Caco-2 (cell line): ENCODE measurements around the gene ENPP7. TPM values are rescaled to one million over a fixed set of nuclear protein-coding genes. Genes with fewer than 3 reads are reported as not detected.

Experiments used
- BruUV-seq: library from RNA; stranded (reverse); fragments of 400-500 nt; replicated peaks from 2 replicates; lab custom pipeline; 2021; lab: Mats Ljungman, UMichigan
- CTCF ChIA-PET: fragments of 300-600 bp; sonication (Branson Sonifier 250); formaldehyde crosslinking; loops from one replicate; lab custom pipeline; 2022; ENCODE audit warnings: antibody characterized with exemption; lab: Charles Lee
- POLR2A ChIA-PET: fragments of 300-600 bp; sonication (Branson Sonifier 250); formaldehyde crosslinking; loops from one replicate; lab custom pipeline; 2022; ENCODE audit warnings: antibody characterized with exemption; lab: Charles Lee
- DNase-seq, 2 experiments: peaks; one replicate each; pipeline versions ENCODE4 v3.0.0 to v3.0.0-alpha.2; 2020 to 2022
- H3K27me3 ChIP-seq: replicated peaks from 2 replicates; pipeline ENCODE4 v1.6.0; 2011; ENCODE audit warnings: low read length; ENCODE audit not compliant: control insufficient read depth, insufficient read depth
- H3K36me3 ChIP-seq: 2 replicates; pipeline ENCODE4 v1.5.1; 2011; ENCODE audit warnings: low read length; ENCODE audit not compliant: control insufficient read depth, insufficient read depth
- H3K4me1 ChIP-seq: fragments of 250-450 bp; sonication (Bioruptor Pico); 2 replicates; pipeline ENCODE4 v1.5.1; 2020; ENCODE audit warnings: mild to moderate bottlenecking
- H3K4me3 ChIP-seq: 2 replicates; pipeline ENCODE4 v1.5.1; 2011; ENCODE audit warnings: low read depth, mild to moderate bottlenecking, control low read depth, low read length
- H3K9me3 ChIP-seq: fragments of 250-450 bp; sonication (Bioruptor Pico); 2 replicates; pipeline ENCODE4 v1.5.1; 2020; ENCODE audit warnings: mild to moderate bottlenecking, moderate library complexity
- H3K27ac Mint-ChIP-seq: one replicate; pipeline ENCODE4 v1.8.0; 2022; ENCODE audit warnings: mixed read lengths; ENCODE audit not compliant: unreplicated experiment
- H3K27me3 Mint-ChIP-seq: one replicate; pipeline ENCODE4 v1.8.0; 2022; ENCODE audit warnings: mixed read lengths; ENCODE audit not compliant: insufficient read depth, unreplicated experiment
- H3K36me3 Mint-ChIP-seq: one replicate; pipeline ENCODE4 v1.8.0; 2022; ENCODE audit warnings: mild to moderate bottlenecking, mixed read lengths; ENCODE audit not compliant: insufficient read depth, unreplicated experiment
- H3K4me1 Mint-ChIP-seq: one replicate; pipeline ENCODE4 v1.8.0; 2022; ENCODE audit warnings: low read depth, mixed read lengths; ENCODE audit not compliant: unreplicated experiment
- H3K4me3 Mint-ChIP-seq: one replicate; pipeline ENCODE4 v1.8.0; 2022; ENCODE audit warnings: mild to moderate bottlenecking, moderate library complexity, mixed read lengths; ENCODE audit not compliant: unreplicated experiment
- H3K9me3 Mint-ChIP-seq: one replicate; pipeline ENCODE4 v1.8.0; 2022; ENCODE audit warnings: mixed read lengths; ENCODE audit not compliant: unreplicated experiment
- intact Hi-C: fragments of 100-400 bp; cut with micrococcal nuclease; formaldehyde crosslinking; loops from one replicate; pipeline ENCODE4 v1.10.0; 2022; ENCODE audit not compliant: unreplicated experiment
- total RNA-seq: library from RNA; stranded (reverse); gene quantifications from 2 replicates; pipeline ENCODE4 v1.2.3, GENCODE V29; 2022
- TF ChIP-seq, protein P1 (sequence below), 2 experiments: fragments of 200-600 bp in 1 of 2; IDR thresholded peaks; 1 replicate in 1 of 2; 2 replicates in 1 of 2; pipeline versions ENCODE4 v1.5.1 to v1.8.0; 2011 to 2022; ENCODE audit warnings: antibody characterized with exemption in 1 of 2, control low read depth in 1 of 2, inconsistent platforms in 1 of 2, low read depth in 1 of 2, low read length in 1 of 2, mild to moderate bottlenecking in 1 of 2, moderate library complexity in 1 of 2; ENCODE audit not compliant: insufficient read depth in 1 of 2, severe bottlenecking in 1 of 2, unreplicated experiment in 1 of 2

The ENPP7 gene
- total RNA-seq, 1 experiment from 2014 or later: 0.34 TPM

DNA sequence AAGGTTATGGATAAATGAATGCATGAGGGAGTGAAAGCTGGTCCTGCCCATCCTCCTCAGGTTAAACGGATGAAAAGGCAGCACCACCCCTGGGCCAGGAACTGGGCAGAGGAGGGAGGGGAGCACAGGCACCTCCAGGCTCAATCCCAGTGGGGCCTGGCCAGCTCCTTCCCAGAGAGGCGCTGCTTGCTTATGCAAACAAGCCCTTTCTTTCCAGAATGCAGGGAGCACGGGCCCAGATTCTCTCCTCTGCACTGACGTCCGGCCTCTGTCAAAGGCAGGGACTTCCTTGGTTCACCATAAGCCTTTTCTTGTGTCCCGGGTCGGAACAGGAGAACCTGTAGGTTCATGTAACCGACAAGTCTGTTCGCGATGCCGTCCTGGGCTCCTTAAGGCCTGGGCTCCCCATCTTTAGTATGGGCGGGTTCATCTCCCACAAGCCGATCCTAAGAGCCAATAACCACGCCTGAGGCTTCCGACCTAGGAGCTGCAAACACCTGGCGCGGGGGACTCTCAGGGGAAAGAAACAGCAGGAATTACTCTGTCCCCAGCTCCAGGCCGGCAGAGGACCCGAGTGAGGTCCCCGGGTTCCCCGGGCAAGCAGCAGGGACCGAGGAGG lies 16.3 kb downstream of the ENPP7 start:
- TF ChIP-seq, protein P1, sequence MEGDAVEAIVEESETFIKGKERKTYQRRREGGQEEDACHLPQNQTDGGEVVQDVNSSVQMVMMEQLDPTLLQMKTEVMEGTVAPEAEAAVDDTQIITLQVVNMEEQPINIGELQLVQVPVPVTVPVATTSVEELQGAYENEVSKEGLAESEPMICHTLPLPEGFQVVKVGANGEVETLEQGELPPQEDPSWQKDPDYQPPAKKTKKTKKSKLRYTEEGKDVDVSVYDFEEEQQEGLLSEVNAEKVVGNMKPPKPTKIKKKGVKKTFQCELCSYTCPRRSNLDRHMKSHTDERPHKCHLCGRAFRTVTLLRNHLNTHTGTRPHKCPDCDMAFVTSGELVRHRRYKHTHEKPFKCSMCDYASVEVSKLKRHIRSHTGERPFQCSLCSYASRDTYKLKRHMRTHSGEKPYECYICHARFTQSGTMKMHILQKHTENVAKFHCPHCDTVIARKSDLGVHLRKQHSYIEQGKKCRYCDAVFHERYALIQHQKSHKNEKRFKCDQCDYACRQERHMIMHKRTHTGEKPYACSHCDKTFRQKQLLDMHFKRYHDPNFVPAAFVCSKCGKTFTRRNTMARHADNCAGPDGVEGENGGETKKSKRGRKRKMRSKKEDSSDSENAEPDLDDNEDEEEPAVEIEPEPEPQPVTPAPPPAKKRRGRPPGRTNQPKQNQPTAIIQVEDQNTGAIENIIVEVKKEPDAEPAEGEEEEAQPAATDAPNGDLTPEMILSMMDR (IDR thresholded peaks at IDR 0.05; ENCODE audit: insufficient read depth in 1 of 2, low read depth in 1 of 2, low read length in 1 of 2, severe bottlenecking in 1 of 2, unreplicated experiment in 1 of 2): no peak
- H3K27me3 Mint-ChIP-seq: no peaks in the 10 kb centered on the region
- no peak overlapping the region for H3K4me3 Mint-ChIP-seq
- Histone ChIP-seq H3K4me3 (no peak overlapping the region), H3K27me3 (no peaks in the 10 kb centered on the region), H3K9me3 (no peaks in the 10 kb centered on the region), H3K4me1 (peaks cover 39% of the 10 kb centered on the region), H3K36me3 (no peaks in the 10 kb centered on the region)
- no TSS peak for BruUV-seq
- H3K36me3 Mint-ChIP-seq: peaks cover 8% of the 10 kb centered on the region
- H3K9me3 Mint-ChIP-seq: no peaks in the 10 kb centered on the region
- POLR2A ChIA-PET: interaction anchor here (2.2 kb wide), 1 partner anchor 50 kb away, joined by 12 read pairs; the partner anchor contains the start of gene CBX8
- CTCF ChIA-PET: interaction anchor here (0.6 to 2.1 kb wide), 4 partner anchors 50 to 98 kb away, joined by 3 to 24 read pairs (median 14); partner anchors contain the start of gene CBX8
- intact Hi-C loops: loop anchor here (1.0 kb wide), 1 partner anchor 53 kb away; no protein-coding TSS in a partner anchor
- H3K27ac Mint-ChIP-seq: no peak overlapping the region
- DNase-seq: no peak
- H3K4me1 Mint-ChIP-seq: peaks cover 10% of the 10 kb centered on the region

DNA sequence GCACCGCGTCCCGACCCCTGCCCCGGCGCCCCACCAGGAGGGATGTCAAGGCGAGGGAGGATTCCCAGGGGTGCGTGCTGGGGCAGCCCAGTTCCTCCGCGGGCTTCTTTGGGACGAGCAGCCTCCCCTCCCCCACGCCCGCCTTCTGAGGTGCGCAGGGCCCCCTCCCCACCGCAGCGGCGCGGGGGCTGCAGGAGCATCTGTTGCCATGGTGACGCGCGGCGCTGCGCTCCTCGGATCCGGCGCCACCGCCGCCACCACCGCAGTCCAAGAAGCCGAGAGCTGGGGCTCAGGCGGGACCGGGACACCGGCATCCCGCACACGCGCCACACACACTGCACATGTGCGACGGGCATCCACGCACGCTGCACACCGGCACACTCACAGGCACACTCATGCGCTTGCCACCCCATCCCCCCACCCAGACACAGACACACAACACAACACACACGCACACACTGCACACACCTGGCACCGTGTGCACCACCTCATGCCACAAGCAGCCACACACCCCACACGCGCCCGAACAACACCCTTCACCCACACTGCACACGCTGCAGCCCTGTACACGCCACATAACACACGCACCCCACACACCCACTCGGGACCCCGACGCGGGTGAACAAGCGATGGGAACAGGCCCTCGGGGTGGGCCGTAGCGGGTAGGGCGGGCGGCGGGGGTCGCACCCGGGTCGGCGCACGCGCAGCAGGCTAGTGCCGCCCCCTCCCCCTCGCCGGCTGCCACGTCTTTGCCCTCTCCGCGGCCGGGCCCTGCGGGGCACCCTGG lies 17.0 kb downstream of the ENPP7 start:
- H3K9me3 ChIP-seq: no peaks in the 10 kb centered on the region
- intact Hi-C loops: no loop called here
- peaks cover 10% of the 10 kb centered on the region for H3K4me1 Mint-ChIP-seq
- no peak overlapping the region for H3K4me3 ChIP-seq
- H3K4me3 Mint-ChIP-seq: no peak overlapping the region
- H3K36me3 ChIP-seq: no peaks in the 10 kb centered on the region
- peaks cover 33% of the 10 kb centered on the region for H3K4me1 ChIP-seq
- TF ChIP-seq, protein P1 (IDR thresholded peaks at IDR 0.05; ENCODE audit: insufficient read depth in 1 of 2, low read depth in 1 of 2, low read length in 1 of 2, severe bottlenecking in 1 of 2, unreplicated experiment in 1 of 2): no peak
- ChIA-PET CTCF (no interaction called here), POLR2A (no interaction called here)
- no peaks in the 10 kb centered on the region for H3K27me3 ChIP-seq
- H3K27me3 Mint-ChIP-seq: no peaks in the 10 kb centered on the region
- no TSS peak for BruUV-seq
- H3K36me3 Mint-ChIP-seq: peaks cover 8% of the 10 kb centered on the region
- H3K9me3 Mint-ChIP-seq: no peaks in the 10 kb centered on the region
- DNase-seq: no peak
- H3K27ac Mint-ChIP-seq: no peak overlapping the region

DNA sequence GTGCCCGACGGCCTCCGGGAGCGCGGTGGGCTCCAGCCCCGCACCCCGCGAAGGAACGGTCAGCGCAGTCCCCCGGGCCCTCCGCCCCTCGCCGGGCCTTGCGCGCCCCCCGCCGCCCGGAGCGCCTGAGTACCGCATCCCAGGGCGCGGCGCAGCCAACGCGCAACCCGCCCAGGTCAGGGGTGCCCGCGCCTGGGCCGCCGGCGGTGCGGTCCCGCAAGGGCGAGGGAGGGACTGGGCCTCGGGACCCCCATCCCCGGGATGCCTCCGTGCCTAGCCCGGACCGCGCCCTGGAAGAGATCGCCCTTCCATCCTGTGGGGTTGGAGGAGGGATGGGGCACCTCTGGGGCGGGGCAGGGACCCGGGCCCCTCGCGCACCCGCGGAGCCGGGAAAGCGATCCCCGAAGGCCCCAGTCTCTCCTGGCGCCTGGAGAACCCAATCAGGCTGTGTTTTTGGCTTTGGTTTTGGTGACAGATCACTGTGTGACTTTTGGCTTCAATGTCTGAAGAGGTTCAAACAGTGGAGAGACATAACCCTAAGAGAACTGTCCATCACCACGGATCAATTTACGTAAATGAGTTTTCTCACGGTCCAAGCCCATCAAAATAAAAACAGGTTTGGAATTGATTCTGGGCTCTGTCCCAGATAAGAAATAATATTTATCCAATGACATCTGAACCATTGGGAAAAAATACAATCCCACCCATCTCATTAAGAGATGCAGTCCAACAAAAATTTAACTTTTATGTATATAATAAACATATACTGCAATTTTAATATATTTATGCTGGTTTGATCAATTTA lies 17.8 kb downstream of the ENPP7 start:
- intact Hi-C loops: no loop called here
- TF ChIP-seq, protein P1 (IDR thresholded peaks at IDR 0.05; ENCODE audit: insufficient read depth in 1 of 2, low read depth in 1 of 2, low read length in 1 of 2, severe bottlenecking in 1 of 2, unreplicated experiment in 1 of 2): no peak
- no peaks in the 10 kb centered on the region for H3K9me3 ChIP-seq
- no peak overlapping the region for H3K4me3 ChIP-seq
- BruUV-seq: no TSS peak
- CTCF ChIA-PET: no interaction called here
- H3K36me3 Mint-ChIP-seq: peaks cover under 1% of the 10 kb centered on the region
- no peaks in the 10 kb centered on the region for H3K36me3 ChIP-seq
- no peak overlapping the region for H3K27ac Mint-ChIP-seq
- no peak overlapping the region for H3K4me3 Mint-ChIP-seq
- H3K27me3 Mint-ChIP-seq: no peaks in the 10 kb centered on the region
- H3K4me1 ChIP-seq: peaks cover 25% of the 10 kb centered on the region
- H3K4me1 Mint-ChIP-seq: peaks cover 2% of the 10 kb centered on the region
- POLR2A ChIA-PET: no interaction called here
- H3K27me3 ChIP-seq: no peaks in the 10 kb centered on the region
- H3K9me3 Mint-ChIP-seq: no peaks in the 10 kb centered on the region
- DNase-seq: no peak
